NK-92 (cell line): Measurements from ENCODE around the gene PPDPF.

Source experiments
- DNase-seq: peaks from one replicate; lab custom pipeline; 2025; ENCODE audit not compliant: unreplicated experiment; lab: John Stamatoyannopoulos, UW

PPDPF gene

DNA sequence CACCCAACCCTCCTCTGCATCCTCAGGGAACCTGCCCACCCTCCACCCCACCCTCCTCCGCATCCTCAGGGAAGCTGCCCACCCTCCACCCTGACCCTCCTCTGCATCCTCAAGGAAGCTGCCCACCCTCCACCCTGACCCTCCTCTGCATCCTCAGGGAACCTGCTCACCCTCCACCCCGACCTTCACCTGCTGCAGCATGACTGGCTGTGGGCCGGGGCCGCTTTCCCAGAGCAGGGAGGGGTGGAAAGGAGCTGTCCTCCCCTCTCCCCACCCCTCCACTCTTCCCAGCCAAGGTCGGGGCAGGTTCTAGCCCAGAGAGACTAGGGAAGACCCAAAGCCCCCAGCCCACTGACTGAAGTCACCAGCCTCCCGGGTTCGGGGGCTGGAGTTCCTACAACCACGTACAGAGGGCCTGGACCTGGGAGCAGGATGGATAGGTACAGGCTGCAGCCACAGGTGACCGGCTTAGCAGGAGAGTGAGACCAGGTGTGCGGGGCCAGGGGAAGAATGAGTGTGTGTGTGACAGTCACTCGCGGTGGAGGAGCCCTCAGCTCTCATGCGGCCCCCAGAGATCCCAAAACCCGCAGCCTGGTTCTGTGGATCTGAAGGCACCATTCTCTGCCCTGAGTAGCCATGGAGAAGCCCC lies 33.3 kb upstream of the PPDPF start:
- no peak for DNase-seq

DNA sequence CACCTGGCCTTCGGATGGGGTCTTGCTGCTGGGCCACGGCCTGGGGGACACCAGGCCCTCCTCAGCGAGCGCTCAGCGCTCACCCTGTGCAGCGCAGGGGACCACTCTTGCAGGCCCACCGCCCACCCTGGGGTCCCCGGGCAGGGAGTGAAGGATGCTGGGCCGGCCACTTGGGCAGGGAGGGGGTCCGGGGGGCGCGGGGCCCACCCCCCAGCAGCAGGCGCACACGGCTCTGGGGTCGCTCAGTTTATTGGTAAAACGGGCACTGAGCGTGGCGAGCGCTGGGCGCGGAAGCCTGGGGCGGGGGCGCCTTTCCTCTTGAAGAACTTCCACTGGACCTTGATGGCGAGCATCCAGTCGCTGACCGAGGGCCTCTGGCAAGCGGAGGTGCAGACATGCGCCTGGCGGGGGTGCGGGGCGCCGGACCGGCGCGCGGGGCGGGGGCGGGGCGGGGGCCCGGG lies 32.8 kb upstream of the PPDPF start:
- no peak for DNase-seq

DNA sequence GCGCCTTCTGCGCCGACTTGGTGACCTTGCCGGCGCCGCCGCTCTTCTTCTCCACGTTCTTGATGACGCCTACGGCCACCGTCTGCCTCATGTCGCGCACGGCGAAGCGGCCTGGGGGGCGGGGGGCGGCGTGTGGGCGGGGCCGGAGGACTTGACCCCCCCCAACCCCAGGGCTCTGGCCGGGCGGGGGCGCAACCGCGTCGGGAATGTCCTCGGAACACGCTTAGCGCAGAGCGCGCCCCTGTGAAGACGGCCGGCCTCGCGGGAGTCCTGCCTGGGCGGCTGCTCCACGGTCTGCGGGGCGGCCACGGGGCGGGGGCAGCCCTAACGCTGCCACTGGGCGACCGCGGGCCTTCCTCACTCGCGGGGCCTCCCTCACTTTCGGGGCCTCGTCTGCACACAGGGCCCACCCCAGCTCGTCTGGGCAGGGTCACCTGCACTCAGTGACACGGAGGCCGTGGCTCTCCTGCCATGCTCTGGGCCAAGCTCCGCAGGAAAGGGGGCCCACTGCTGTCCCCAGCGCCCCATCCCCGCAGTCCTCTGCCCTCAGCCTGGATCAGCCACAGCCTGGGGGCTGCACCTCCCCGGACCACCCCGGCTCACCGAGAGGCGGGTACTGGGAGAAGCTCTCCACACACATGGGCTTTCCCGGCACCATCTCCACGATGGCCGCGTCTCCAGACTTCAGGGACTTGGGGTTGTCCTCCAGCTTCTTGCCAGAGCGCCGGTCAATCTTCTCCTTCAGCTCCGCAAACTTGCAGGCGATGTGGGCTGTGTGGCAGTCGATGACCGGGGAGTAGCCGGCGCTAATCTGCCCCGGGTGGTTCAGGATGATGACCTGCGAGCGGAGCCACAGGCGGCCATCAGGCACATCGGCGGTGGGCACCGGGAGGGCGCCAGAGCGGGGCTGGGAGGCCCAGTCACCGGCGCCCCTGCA lies 32.0 kb upstream of the PPDPF start:
- DNase-seq, result no peak

GRCh38 chr20:63490416-63490815 lies 30.1 kb upstream of the PPDPF start:
- no peak for DNase-seq

GRCh38 chr20:63491078-63491477 lies 29.5 kb upstream of the PPDPF start:
- no peak for DNase-seq

DNA sequence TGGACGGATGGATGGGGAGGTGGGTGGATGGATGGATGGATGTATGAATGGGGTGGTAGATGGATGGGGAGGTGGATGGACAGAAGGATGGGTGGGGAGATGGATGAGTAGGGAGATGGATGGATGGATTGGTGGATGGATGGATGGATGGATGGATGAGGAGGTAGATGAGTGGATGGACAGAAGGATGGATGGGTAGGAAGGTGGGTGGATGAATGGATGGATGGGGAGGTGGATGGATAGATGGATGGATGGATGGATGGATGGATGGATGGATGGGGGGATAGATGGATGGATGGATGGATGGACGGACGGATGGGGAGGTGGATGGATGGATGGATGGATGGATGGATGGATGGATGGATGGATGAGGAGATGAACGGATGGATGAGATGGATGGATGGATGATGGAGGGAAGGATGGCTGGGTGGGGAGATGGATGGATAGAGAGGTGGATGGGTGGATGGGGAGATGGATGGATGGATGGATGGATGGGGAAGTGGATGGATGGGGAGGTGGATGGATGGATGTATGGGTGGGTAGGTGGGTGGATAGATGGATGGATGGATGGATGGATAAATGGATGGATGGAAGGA lies 28.8 kb upstream of the PPDPF start:
- no peak for DNase-seq

- DNase-seq, result no peak
These were observed 28.0 kb upstream of the PPDPF start for GRCh38 chr20:63492518-63492917.

- no peak for DNase-seq
These were observed 27.6 kb upstream of the PPDPF start for GRCh38 chr20:63492982-63493381.

DNA sequence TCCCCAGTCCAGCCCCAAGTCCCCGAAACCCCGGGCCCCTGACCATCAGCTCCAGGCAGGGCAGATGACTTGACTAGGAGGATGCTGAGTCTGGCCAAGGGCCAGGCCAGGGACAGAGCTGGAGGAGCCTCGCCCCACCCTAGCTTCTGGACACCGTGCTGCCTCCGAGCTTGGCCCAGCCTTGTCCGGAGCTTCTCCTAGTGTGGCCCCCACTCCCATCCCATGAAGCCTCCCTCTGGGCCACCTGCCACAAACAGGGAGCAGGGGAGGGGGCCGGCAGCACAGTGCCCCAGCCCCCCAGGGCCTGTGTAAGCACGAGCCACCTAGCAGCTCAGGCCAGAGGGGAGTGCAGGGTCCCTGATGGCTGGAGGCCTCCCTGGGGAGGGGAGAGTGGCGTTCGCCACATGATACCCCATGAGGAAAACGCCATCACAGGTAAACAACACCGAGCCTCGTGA lies 27.0 kb upstream of the PPDPF start:
- DNase-seq, result no peak

DNA sequence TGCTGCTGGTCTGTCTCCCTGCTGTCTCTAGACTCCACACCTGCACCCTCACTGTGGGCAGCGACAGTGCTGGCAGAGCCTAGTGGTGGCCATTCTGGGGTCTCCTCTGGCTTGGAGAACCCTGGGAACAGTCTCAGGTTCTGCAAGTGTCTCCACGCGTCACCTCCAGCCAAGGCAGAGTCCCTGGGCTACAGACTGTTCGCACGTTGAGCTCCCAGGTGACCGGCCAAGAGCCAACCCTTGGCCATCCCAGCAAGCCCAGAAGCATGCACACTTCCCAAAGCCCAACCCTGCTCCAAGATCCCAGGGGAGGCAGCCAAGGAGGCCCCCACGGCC lies 26.5 kb upstream of the PPDPF start:
- no peak for DNase-seq

DNA sequence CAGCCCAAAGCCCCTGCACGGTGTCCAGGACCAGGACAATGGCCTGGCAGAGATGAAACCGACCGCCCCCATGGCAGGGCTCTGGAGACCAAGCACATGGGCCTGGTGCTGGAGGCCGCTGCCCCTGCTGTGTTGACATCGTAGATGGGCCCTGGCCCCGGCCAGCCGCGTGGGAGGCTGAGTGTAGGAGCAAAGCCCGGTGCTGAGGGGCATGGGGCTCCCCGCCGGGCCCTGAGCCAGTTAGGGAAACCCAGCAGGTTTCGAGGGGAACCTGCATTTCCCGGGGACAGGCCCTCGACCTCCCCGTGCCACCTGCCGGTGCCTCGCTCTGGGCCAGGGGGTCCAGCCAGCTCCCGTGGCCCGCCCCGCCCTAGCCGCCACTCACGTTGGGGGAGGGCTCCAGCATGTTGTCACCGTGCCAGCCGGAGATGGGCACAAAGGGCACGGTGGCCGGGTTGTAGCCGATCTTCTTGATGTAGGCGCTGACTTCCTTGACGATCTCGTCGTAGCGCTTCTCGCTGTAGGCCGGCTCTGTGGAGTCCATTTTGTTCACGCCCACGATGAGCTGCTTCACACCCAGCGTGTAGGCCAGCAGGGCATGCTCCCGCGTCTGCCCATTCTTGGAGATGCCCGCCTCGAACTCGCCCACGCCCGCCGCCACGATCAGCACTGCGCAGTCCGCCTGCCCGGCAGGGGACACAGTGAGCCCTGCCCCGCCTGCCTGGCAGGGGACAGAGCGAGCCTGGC lies 26.0 kb upstream of the PPDPF start:
- DNase-seq, result no peak

GRCh38 chr20:63495167-63495720 lies 25.3 kb upstream of the PPDPF start:
- no peak for DNase-seq

GRCh38 chr20:63495741-63496595 lies 24.6 kb upstream of the PPDPF start:
- DNase-seq, result no peak

- DNase-seq, result no peak
These were observed 23.9 kb upstream of the PPDPF start for GRCh38 chr20:63496596-63497120.

GRCh38 chr20:63497138-63497945 lies 23.2 kb upstream of the PPDPF start:
- no peak for DNase-seq

DNA sequence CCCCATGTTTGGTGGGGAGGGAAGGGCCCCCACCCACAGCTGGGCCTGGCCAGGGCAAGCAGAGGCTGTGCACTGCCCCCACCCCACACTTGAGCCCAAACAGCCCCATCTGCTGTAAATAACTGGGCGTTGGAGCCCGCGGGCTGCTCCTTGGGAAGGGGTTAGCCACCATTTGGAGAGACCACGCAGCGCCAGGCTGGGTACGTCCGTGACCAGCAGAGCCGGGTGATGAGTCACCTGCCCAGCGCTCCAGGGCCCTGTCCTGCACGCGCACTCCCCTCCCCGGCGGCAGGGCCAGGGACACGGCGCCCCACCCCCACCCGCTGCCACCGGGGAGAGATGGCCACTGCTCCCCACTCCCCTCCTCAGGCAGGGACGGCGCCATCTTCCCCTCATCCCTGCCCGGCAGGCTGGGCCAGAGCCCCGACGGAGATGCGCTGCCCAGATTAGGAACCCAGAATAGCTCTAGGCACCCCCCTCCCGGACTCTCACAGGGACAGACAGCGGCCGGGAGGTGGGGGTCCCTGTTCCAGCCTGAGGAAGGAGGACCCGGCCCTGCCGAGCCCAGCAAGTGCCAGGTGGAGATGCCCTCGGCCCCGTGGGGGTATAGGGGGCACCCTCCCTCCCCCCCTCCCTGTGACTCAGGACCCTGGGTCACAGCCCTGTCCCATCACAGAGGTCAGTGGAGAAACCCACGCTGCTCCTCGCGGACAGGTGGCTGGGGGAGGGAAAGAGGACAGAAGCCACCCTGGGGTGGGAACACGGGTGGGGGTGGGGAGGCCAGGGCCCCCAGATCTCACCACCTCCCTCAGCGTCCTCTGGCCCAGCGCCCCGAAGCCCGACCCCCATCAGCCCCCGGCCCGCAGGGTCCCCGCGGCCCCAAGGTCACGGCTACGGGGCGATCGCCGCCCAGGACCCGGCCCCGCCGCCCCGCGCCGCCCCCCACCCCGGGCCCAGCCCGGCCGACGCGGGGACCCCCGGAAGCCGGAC lies 22.3 kb upstream of the PPDPF start:
- no peak for DNase-seq

GRCh38 chr20:63498960-63499337 lies 21.6 kb upstream of the PPDPF start, which contains the start of gene EEF1A2:
Gene EEF1A2, minus strand, starts transcription at chr20:63499083. Its CDS starts 1,320 bp downstream, at chr20:63497763.
- no peak for DNase-seq
